SK-N-SH (cell line): Measurements from ENCODE around the gene FOXP1. TPM values are rescaled to one million over a fixed set of nuclear protein-coding genes. Genes with fewer than 3 reads are reported as not detected.
A peak's percentile ranks its signal among the peaks of the same experiment; 100 is the strongest.

Experiments
- CTCF ChIA-PET: fragments of 300-600, 350-600 bp; formaldehyde crosslinking; extraction: SDS; loops from one replicate; lab custom pipeline; 2021; lab: Yijun Ruan, JAX
- POLR2A ChIA-PET: fragments of 350-600 bp; sonication (Branson Sonifier 250); formaldehyde crosslinking; extraction: SDS; loops from one replicate; lab custom pipeline; 2020; ENCODE audit warnings: antibody characterized with exemption, inconsistent platforms; lab: Yijun Ruan, JAX
- DNase-seq: peaks from one replicate; pipeline ENCODE4 v3.0.0; 2012
- H2AFZ ChIP-seq: fragments of 200-600 bp; sonication (generic); 2 replicates; pipeline ENCODE4 v1.8.1; 2016; ENCODE audit warnings: antibody characterized with exemption, mild to moderate bottlenecking, low read depth
- H3F3A ChIP-seq: fragments of 200-600 bp; sonication (generic); replicated peaks from 2 replicates; pipeline ENCODE3; 2016; ENCODE audit warnings: antibody characterized with exemption, mild to moderate bottlenecking; ENCODE audit not compliant: insufficient read depth
- H3K27ac ChIP-seq, 2 experiments: fragments of 200-500 bp in 1 of 2; fragments of 200-600 bp in 1 of 2; sonication (Bioruptor generic) in 1 of 2; sonication (generic), shearing (Covaris generic) in 1 of 2; 2 replicates each; pipeline versions ENCODE4 v1.5.1 to v1.6.1; 2014 to 2016; ENCODE audit warnings: low read depth in 2 of 2, inconsistent platforms in 1 of 2, low read length in 1 of 2, mild to moderate bottlenecking in 1 of 2, mixed read lengths in 1 of 2
- H3K27me3 ChIP-seq: fragments of 200-600 bp; sonication (generic), shearing (Covaris generic); 2 replicates; pipeline ENCODE4 v1.6.1; 2016; ENCODE audit warnings: mixed run types; ENCODE audit not compliant: insufficient read depth
- H3K36me3 ChIP-seq, 2 experiments: fragments of 200-500 bp in 1 of 2; fragments of 200-600 bp in 1 of 2; sonication (Bioruptor generic) in 1 of 2; sonication (generic) in 1 of 2; replicated peaks in 1 of 2; 2 replicates each; pipeline versions ENCODE3 to v1.5.1; 2014 to 2016; ENCODE audit warnings: low read length in 1 of 2, mild to moderate bottlenecking in 1 of 2; ENCODE audit not compliant: insufficient read depth in 2 of 2, control insufficient read depth in 1 of 2
- H3K4me1 ChIP-seq, 2 experiments: fragments of 200-500 bp in 1 of 2; fragments of 200-600 bp in 1 of 2; sonication (Bioruptor generic) in 1 of 2; sonication (generic), shearing (Covaris generic) in 1 of 2; 2 replicates each; pipeline versions ENCODE4 v1.5.1 to v1.6.1; 2014 to 2016; ENCODE audit warnings: low read depth in 1 of 2, low read length in 1 of 2, mixed run types in 1 of 2; ENCODE audit not compliant: insufficient read depth in 2 of 2, control insufficient read depth in 1 of 2
- H3K4me2 ChIP-seq: fragments of 200-600 bp; sonication (generic), shearing (Covaris generic); 2 replicates; pipeline ENCODE4 v1.6.1; 2017; ENCODE audit warnings: mixed run types
- H3K4me3 ChIP-seq, 2 experiments: fragments of 200-500 bp in 1 of 2; fragments of 200-600 bp in 1 of 2; sonication (Bioruptor generic) in 1 of 2; sonication (generic), shearing (Covaris generic) in 1 of 2; 2 replicates each; pipeline versions ENCODE4 v1.5.1 to v1.8.1; 2014 to 2016; ENCODE audit warnings: low read depth in 2 of 2, inconsistent platforms in 1 of 2, low read length in 1 of 2, mild to moderate bottlenecking in 1 of 2, mixed read lengths in 1 of 2, moderate library complexity in 1 of 2
- H3K79me2 ChIP-seq: fragments of 200-600 bp; sonication (generic); 2 replicates; pipeline ENCODE4 v1.8.1; 2017; ENCODE audit warnings: mild to moderate bottlenecking; ENCODE audit not compliant: insufficient read depth
- H3K9ac ChIP-seq: fragments of 200-600 bp; sonication (generic); 2 replicates; pipeline ENCODE4 v1.6.1; 2017; ENCODE audit warnings: mixed run types
- H3K9me2 ChIP-seq: fragments of 200-600 bp; sonication (generic); 2 replicates; pipeline ENCODE4 v1.6.1; 2017; ENCODE audit warnings: mixed run types
- H3K9me3 ChIP-seq: fragments of 200-600 bp; sonication (generic); 2 replicates; pipeline ENCODE4 v1.6.1; 2017; ENCODE audit warnings: mixed run types, mild to moderate bottlenecking, moderate library complexity
- H4K20me1 ChIP-seq: fragments of 200-600 bp; sonication (generic); 2 replicates; pipeline ENCODE4 v1.6.1; 2017; ENCODE audit warnings: mild to moderate bottlenecking, mixed run types; ENCODE audit not compliant: insufficient read depth
- ELF1 ChIP-seq: IDR thresholded peaks from 2 replicates; pipeline ENCODE4 v1.4.0; 2012
- EP300 ChIP-seq, 2 experiments: IDR thresholded peaks; 2 replicates each; pipeline versions ENCODE4 v1.4.0 to v1.6.1; 2012; ENCODE audit warnings: borderline replicate concordance in 1 of 2, low read depth in 1 of 2, low read length in 1 of 2
- FOSL2 ChIP-seq: IDR thresholded peaks from 2 replicates; pipeline ENCODE4 v1.4.0; 2012; ENCODE audit warnings: low read depth, mild to moderate bottlenecking, moderate library complexity, borderline replicate concordance
- FOXM1 ChIP-seq: IDR thresholded peaks from 2 replicates; pipeline ENCODE4 v1.4.0; 2012; ENCODE audit warnings: low read depth, mild to moderate bottlenecking
- GATA2 ChIP-seq: sonication (generic); formaldehyde crosslinking; IDR thresholded peaks from 2 replicates; pipeline ENCODE4 v1.5.0; 2020; ENCODE audit warnings: mild to moderate bottlenecking, missing genetic modification reagents
- IRF3 ChIP-seq: fragments of 150-350 bp; IDR thresholded peaks from 2 replicates; pipeline ENCODE4 v1.6.1; 2016; ENCODE audit warnings: mild to moderate bottlenecking, low read depth, low read length
- JUND ChIP-seq: IDR thresholded peaks from 2 replicates; pipeline ENCODE4 v1.4.0; 2012
- MAX ChIP-seq: IDR thresholded peaks from 2 replicates; pipeline ENCODE4 v1.4.0; 2012; ENCODE audit warnings: low read depth
- MEF2A ChIP-seq: IDR thresholded peaks from 2 replicates; pipeline ENCODE4 v1.4.0; 2012; ENCODE audit warnings: low read depth, borderline replicate concordance
- MXI1 ChIP-seq: IDR thresholded peaks from 2 replicates; pipeline ENCODE4 v1.6.1; 2012; ENCODE audit warnings: mild to moderate bottlenecking, low read depth, low read length, improper control_type of control experiment
- NFIC ChIP-seq: IDR thresholded peaks from 2 replicates; pipeline ENCODE4 v1.4.0; 2012; ENCODE audit warnings: borderline replicate concordance
- PBX3 ChIP-seq: IDR thresholded peaks from 2 replicates; pipeline ENCODE4; 2012
- POLR2AphosphoS5 ChIP-seq: IDR thresholded peaks from 2 replicates; pipeline ENCODE4 v1.6.1; 2012; ENCODE audit warnings: low read depth, low read length
- RXRA ChIP-seq: IDR thresholded peaks from 2 replicates; pipeline ENCODE4 v1.4.0; 2012; ENCODE audit warnings: low read depth, mild to moderate bottlenecking, borderline replicate concordance
- TCF12 ChIP-seq: IDR thresholded peaks from 2 replicates; pipeline ENCODE4 v1.4.0; 2012
- TEAD4 ChIP-seq: IDR thresholded peaks from 2 replicates; pipeline ENCODE4 v1.4.0; 2012; ENCODE audit warnings: mild to moderate bottlenecking, borderline replicate concordance; ENCODE audit not compliant: insufficient read depth
- WGBS: methylation state at CpG from one replicate; pipeline ENCODE4 v1.1.6; 2017; ENCODE audit warnings: low lambda C conversion rate; 5-methylcytosine and 5-hydroxymethylcytosine counted together
- polyA plus RNA-seq, 3 experiments: library from polyadenylated mRNA; depleted of rRNA; stranded (reverse); fragments of >200 nt; gene quantifications; 2 replicates each; pipeline ENCODE4 v1.2.3, GENCODE V29; 2012

The FOXP1 gene
- polyA plus RNA-seq, 1 of the 3 experiments (the other 2 are of a cell fraction), result 8.8 TPM

GRCh38 chr3:71551311-71551919, 32.1 kb downstream of the FOXP1 start:
- H3K9me2 ChIP-seq, result no peaks in the 10 kb centered on the region; the same call in 1 of the 2 replicates
- H3K9ac ChIP-seq, result peak overlapping the region; percentile 51; the same call in 1 of the 2 replicates
- H3K79me2 ChIP-seq, result peaks cover 82% of the 10 kb centered on the region
- H3K27me3 ChIP-seq, result no peaks in the 10 kb centered on the region
- peaks cover 43% of the 10 kb centered on the region for H3F3A ChIP-seq
- no peak overlapping the region; the same call in 1 of the 2 replicates for H2AFZ ChIP-seq
- 13% methylated on average over 3 of the region's 3 CpGs for WGBS
- peak overlapping the region; percentile 59 for H3K4me2 ChIP-seq
- DNase-seq, result no peak
- H3K4me3 ChIP-seq, result peak overlapping the region in 1 of 2 experiments; percentile 31; a peak in 1 of 4 replicates
- peaks cover 0 to 18% of the 10 kb centered on the region in 2 experiments; a peak in 3 of 4 replicates for H3K4me1 ChIP-seq
- no peaks in the 10 kb centered on the region; the same call in 1 of the 2 replicates for H3K9me3 ChIP-seq
- H4K20me1 ChIP-seq, result no peaks in the 10 kb centered on the region
- H3K36me3 ChIP-seq, result peaks cover 0 to 18% of the 10 kb centered on the region in 2 experiments
- no peak for TF ChIP-seq IRF3
- no peak for TF ChIP-seq POLR2AphosphoS5
- peak; percentile 67; the same call in 1 of the 2 replicates for TF ChIP-seq FOSL2
- TF ChIP-seq JUND, result peak; percentile 82
- TF ChIP-seq NFIC, result peak; percentile 47; the same call in 1 of the 2 replicates
- TF ChIP-seq PBX3, result peak; percentile 89
- peak; percentile 50; the same call in 1 of the 2 replicates for TF ChIP-seq MAX
- TF ChIP-seq ELF1, result 0 out of 2 replicates have a peak, but pooled peaks have one; percentile 42
- peak; percentile 27; the same call in 1 of the 2 replicates for TF ChIP-seq MEF2A
- peak in 1 of 2 experiments; percentile 82; a peak in 2 of 4 replicates for TF ChIP-seq EP300 (IDR thresholded peaks at IDR 0.05; ENCODE audit: borderline replicate concordance in 1 of 2, low read depth in 1 of 2, low read length in 1 of 2)
- TF ChIP-seq TCF12, result peak; percentile 81
- peak; percentile 41; the same call in 1 of the 2 replicates for TF ChIP-seq RXRA
- peak; percentile 57; the same call in 1 of the 2 replicates for TF ChIP-seq TEAD4
- no peak for TF ChIP-seq GATA2
- no peak for TF ChIP-seq MXI1
- TF ChIP-seq FOXM1, result no peak
- POLR2A ChIA-PET, result no interaction called here
- CTCF ChIA-PET, result no interaction called here
- peak overlapping the region; percentile 16 to 91; a peak in 3 of 4 replicates for H3K27ac ChIP-seq
